K562 (cell line): Measurements from ENCODE around the gene SERF2. TPM values are rescaled to one million over a fixed set of nuclear protein-coding genes. Genes with fewer than 3 reads are reported as not detected.

Experiments used
- CLOCK ChIP-seq: fragments of 250-450 bp; sonication (Bioruptor Pico); IDR thresholded peaks from 2 replicates; pipeline ENCODE4 v1.4.0; 2020; ENCODE audit warnings: mild to moderate bottlenecking, moderate library complexity, borderline replicate concordance
- DACH1 ChIP-seq: fragments of 450-650 bp; IDR thresholded peaks from 2 replicates; pipeline ENCODE4 v1.6.1; 2018; ENCODE audit not compliant: partially characterized antibody
- GATAD2B ChIP-seq: fragments of 450-650 bp; IDR thresholded peaks from 2 replicates; pipeline ENCODE4 v1.6.1; 2017; ENCODE audit warnings: mild to moderate bottlenecking, borderline replicate concordance
- HBP1 ChIP-seq: fragments of 450-650 bp; formaldehyde crosslinking; IDR thresholded peaks from 2 replicates; pipeline ENCODE4 v1.4.0; 2022; ENCODE audit warnings: missing genetic modification characterization
- HDAC8 ChIP-seq: fragments of 450-650 bp; IDR thresholded peaks from 2 replicates; pipeline ENCODE4 v1.6.1; 2016; ENCODE audit warnings: mild to moderate bottlenecking, missing genetic modification characterization, moderate library complexity, missing compliant biosample characterization
- HLTF ChIP-seq: fragments of 450-650 bp; IDR thresholded peaks from 2 replicates; pipeline ENCODE4 v1.6.1; 2016
- JUN ChIP-seq, 2 experiments: sonication (generic) in 1 of 2; formaldehyde crosslinking in 1 of 2; IDR thresholded peaks; 2 replicates each; pipeline versions ENCODE4 v1.6.1 to v1.8.0; 2012 to 2022; ENCODE audit warnings: borderline replicate concordance in 2 of 2, mild to moderate bottlenecking in 2 of 2, improper control_type of control experiment in 1 of 2, low read depth in 1 of 2, low read length in 1 of 2, missing genetic modification reagents in 1 of 2
- KDM4B ChIP-seq, 2 experiments: fragments of 450-650 bp in 1 of 2; sonication (generic) in 1 of 2; IDR thresholded peaks; 2 replicates each; pipeline ENCODE4 v1.6.1; 2016 to 2017; ENCODE audit warnings: borderline replicate concordance in 2 of 2, antibody characterized with exemption in 1 of 2, low read depth in 1 of 2, mild to moderate bottlenecking in 1 of 2
- KHSRP ChIP-seq: fragments of 450-650 bp; IDR thresholded peaks from 2 replicates; pipeline ENCODE4 v1.6.1; 2017
- POLR2H ChIP-seq: IDR thresholded peaks from 2 replicates; pipeline ENCODE4 v1.6.1; 2016; ENCODE audit warnings: missing genetic modification characterization, low read depth, mild to moderate bottlenecking, control low read depth, missing compliant biosample characterization, moderate library complexity
- TFE3 ChIP-seq: fragments of 450-650 bp; formaldehyde crosslinking; IDR thresholded peaks from 2 replicates; pipeline ENCODE4 v1.4.0; 2020; ENCODE audit warnings: mild to moderate bottlenecking, mixed read lengths
- THAP7 ChIP-seq: fragments of 250-450 bp; sonication (Bioruptor Pico); IDR thresholded peaks from 2 replicates; pipeline ENCODE4 v1.5.0; 2021
- ZBTB33 ChIP-seq: sonication (generic); formaldehyde crosslinking; IDR thresholded peaks from 2 replicates; pipeline ENCODE4 v1.8.1; 2023; ENCODE audit warnings: mild to moderate bottlenecking, missing genetic modification reagents
- polyA plus RNA-seq, 8 experiments: library from polyadenylated mRNA; depleted of rRNA in 4 of 8; stranded (reverse) in 5 of 8; unstranded in 3 of 8; fragments of >200 nt; fragmentation: Nextera tagmentation in 2 of 8; fragmentation: Illumina TruSeq in 1 of 8; extraction: Ambion mirVana in 2 of 8; extraction: Trizol in 1 of 8; gene quantifications; 2 replicates each; pipeline versions ENCODE4 v1.2.1 to v1.2.3, GENCODE V29; 2011 to 2014; ENCODE audit warnings: inconsistent platforms in 1 of 8, missing spikeins in 1 of 8
- total RNA-seq, 7 experiments: library from RNA; depleted of rRNA in 6 of 7; stranded (reverse); fragments of >200 nt in 6 of 7; fragmentation: Illumina TruSeq in 2 of 7; extraction: Trizol in 2 of 7; gene quantifications; 2 replicates each; pipeline versions ENCODE4 v1.2.1 to v1.2.3, GENCODE V29; 2011 to 2021; ENCODE audit warnings: low replicate concordance in 1 of 7

Gene SERF2
- total and polyA plus RNA-seq, 9 of the 15 experiments (the other 6 are each of a cell fraction or from before 2014, with no cell fraction given) = 497 to 3,360 (median 867) TPM

- TF ChIP-seq KDM4B (IDR thresholded peaks at IDR 0.05; ENCODE audit: borderline replicate concordance in 2 of 2, low read depth in 1 of 2) (0 out of 4 replicates have a peak, but pooled peaks of 1 of the 2 experiments have one; percentile 34), CLOCK (CRISPR knock-in tag) (peak; percentile 84; the same call in 1 of the 2 replicates), JUN (IDR thresholded peaks at IDR 0.05; ENCODE audit: borderline replicate concordance, low read depth, low read length) (peak; percentile 93), JUN (CRISPR knock-in tag; IDR thresholded peaks at IDR 0.05; ENCODE audit: borderline replicate concordance) (no peak), KHSRP (no peak), HBP1 (no peak), HDAC8 (tag) (no peak), DACH1 (peak; percentile 62), TFE3 (CRISPR knock-in tag) (peak; percentile 99), HLTF (peak; percentile 33; the same call in 1 of the 2 replicates), ZBTB33 (CRISPR knock-in tag) (no peak), THAP7 (no peak), POLR2H (tag) (peak; percentile 79), GATAD2B (no peak)
Measured at GRCh38 chr15:43791993-43792760, at the start of gene SERF2 (continued).
